Astrocyte (in vitro differentiated cells and primary cell): ENCODE results near the gene DAAM2. TPM values are rescaled to one million over a fixed set of nuclear protein-coding genes. Genes with fewer than 3 reads are reported as not detected.

Experiments
- DNase-seq: peaks from one replicate; pipeline ENCODE4 v3.0.0-alpha.2; 2010; ENCODE audit warnings: low read depth
- FAIRE-seq: peaks from 2 replicates; lab custom pipeline; 2011; peaks lifted over from hg19 to GRCh38; lab: Jason Lieb, UNC
- H2AFZ ChIP-seq: 2 replicates; pipeline ENCODE4 v1.6.0; 2012; ENCODE audit warnings: low read depth, low read length, inconsistent platforms
- H3K27ac ChIP-seq: 2 replicates; pipeline ENCODE4 v1.5.1; 2011; ENCODE audit warnings: low read depth, low read length, inconsistent platforms
- H3K27me3 ChIP-seq: 2 replicates; pipeline ENCODE4 v1.6.0; 2011; ENCODE audit warnings: low read length, inconsistent platforms; ENCODE audit not compliant: insufficient read depth
- H3K36me3 ChIP-seq: 2 replicates; pipeline ENCODE4 v1.5.1; 2011; ENCODE audit warnings: low read length, inconsistent platforms; ENCODE audit not compliant: insufficient read depth
- H3K4me1 ChIP-seq: 2 replicates; pipeline ENCODE4 v1.5.1; 2011; ENCODE audit warnings: low read length, inconsistent platforms; ENCODE audit not compliant: insufficient read depth
- H3K4me2 ChIP-seq: 2 replicates; pipeline ENCODE4 v1.6.0; 2012; ENCODE audit warnings: low read length, inconsistent platforms
- H3K4me3 ChIP-seq: 2 replicates; pipeline ENCODE4 v1.5.1; 2011; ENCODE audit warnings: low read depth, mild to moderate bottlenecking, low read length, inconsistent platforms; ENCODE audit not compliant: insufficient read depth
- H3K79me2 ChIP-seq: 2 replicates; pipeline ENCODE4 v1.6.0; 2012; ENCODE audit warnings: mild to moderate bottlenecking, low read length, inconsistent platforms; ENCODE audit not compliant: insufficient read depth
- H3K9ac ChIP-seq: 2 replicates; pipeline ENCODE4 v1.6.0; 2012; ENCODE audit warnings: mild to moderate bottlenecking, low read length, inconsistent platforms
- H3K9me3 ChIP-seq: 2 replicates; pipeline ENCODE4 v1.5.1; 2012; ENCODE audit warnings: low read depth, mild to moderate bottlenecking, low read length, inconsistent platforms; ENCODE audit not compliant: insufficient read depth
- H4K20me1 ChIP-seq: 2 replicates; pipeline ENCODE4 v1.6.0; 2012; ENCODE audit warnings: low read length, inconsistent platforms; ENCODE audit not compliant: insufficient read depth
- H3K27ac Mint-ChIP-seq: one replicate; pipeline ENCODE4 v1.8.0; 2021; ENCODE audit warnings: mild to moderate bottlenecking, mixed read lengths; ENCODE audit not compliant: unreplicated experiment
- H3K27me3 Mint-ChIP-seq: one replicate; pipeline ENCODE4 v1.8.0; 2021; ENCODE audit warnings: low read depth, mixed read lengths; ENCODE audit not compliant: unreplicated experiment
- H3K36me3 Mint-ChIP-seq: one replicate; pipeline ENCODE4 v1.8.0; 2021; ENCODE audit warnings: low read depth, mixed read lengths; ENCODE audit not compliant: unreplicated experiment
- H3K4me1 Mint-ChIP-seq: one replicate; pipeline ENCODE4 v1.8.0; 2021; ENCODE audit warnings: low read depth, mixed read lengths; ENCODE audit not compliant: unreplicated experiment
- H3K4me3 Mint-ChIP-seq: one replicate; pipeline ENCODE4 v1.8.0; 2021; ENCODE audit warnings: mild to moderate bottlenecking, moderate library complexity, mixed read lengths; ENCODE audit not compliant: unreplicated experiment
- H3K9me3 Mint-ChIP-seq: one replicate; pipeline ENCODE4 v1.8.0; 2021; ENCODE audit warnings: mild to moderate bottlenecking, mixed read lengths; ENCODE audit not compliant: unreplicated experiment
- CTCF ChIP-seq: IDR thresholded peaks from 2 replicates; pipeline ENCODE4 v1.5.1; 2011; ENCODE audit warnings: low read depth, mild to moderate bottlenecking, inconsistent platforms, low read length, moderate library complexity; ENCODE audit not compliant: insufficient read depth
- EZH2 ChIP-seq: IDR thresholded peaks from 2 replicates; pipeline ENCODE4 v1.6.1; 2012; ENCODE audit warnings: mild to moderate bottlenecking, low read length, inconsistent platforms; ENCODE audit not compliant: insufficient read depth
- total RNA-seq: library from RNA; stranded (reverse); gene quantifications from 2 replicates; pipeline ENCODE4 v1.2.1, GENCODE V29; 2021

Gene DAAM2
- total RNA-seq, 1 donor from 2014 or later = 38.4 TPM

GRCh38 chr6:39819228-39819627, 27.1 kb downstream of the DAAM2 start:
- no peaks in the 10 kb centered on the region for H3K36me3 ChIP-seq
- no peak overlapping the region for H2AFZ ChIP-seq
- H3K9me3 ChIP-seq = no peaks in the 10 kb centered on the region
- Mint-ChIP-seq H3K9me3 (no peaks in the 10 kb centered on the region), H3K36me3 (peaks cover 19% of the 10 kb centered on the region), H3K27ac (no peak overlapping the region), H3K4me3 (no peak overlapping the region), H3K4me1 (peaks cover 51% of the 10 kb centered on the region), H3K27me3 (no peaks in the 10 kb centered on the region)
- FAIRE-seq (no peak), DNase-seq (no peak)
- H3K27me3 ChIP-seq = no peaks in the 10 kb centered on the region
- peak overlapping the region; percentile 0 for H3K4me2 ChIP-seq
- H4K20me1 ChIP-seq = no peaks in the 10 kb centered on the region
- no peak for TF ChIP-seq CTCF
- no peak for TF ChIP-seq EZH2
- no peak overlapping the region for H3K4me3 ChIP-seq
- no peaks in the 10 kb centered on the region for H3K79me2 ChIP-seq
- H3K9ac ChIP-seq = no peak overlapping the region
- H3K27ac ChIP-seq = no peak overlapping the region
- peaks cover 6% of the 10 kb centered on the region for H3K4me1 ChIP-seq

- Histone ChIP-seq H3K79me2 (no peaks in the 10 kb centered on the region), H3K9ac (no peak overlapping the region)
Measured at GRCh38 chr6:39819676-39820075, 27.5 kb downstream of the DAAM2 start.

More at GRCh38 chr6:39819676-39820075, 27.5 kb downstream of the DAAM2 start:
- peaks cover 6% of the 10 kb centered on the region for H3K4me1 ChIP-seq
- H4K20me1 ChIP-seq = no peaks in the 10 kb centered on the region
- H3K36me3 ChIP-seq = no peaks in the 10 kb centered on the region
- Mint-ChIP-seq H3K36me3 (peaks cover 17% of the 10 kb centered on the region), H3K27me3 (no peaks in the 10 kb centered on the region), H3K4me1 (peaks cover 50% of the 10 kb centered on the region), H3K27ac (no peak overlapping the region), H3K4me3 (no peak overlapping the region), H3K9me3 (no peaks in the 10 kb centered on the region)
- H2AFZ ChIP-seq = no peak overlapping the region
- no peak overlapping the region for H3K4me3 ChIP-seq
- no peaks in the 10 kb centered on the region for H3K9me3 ChIP-seq
- TF ChIP-seq EZH2 (no peak), CTCF (no peak)
- no peaks in the 10 kb centered on the region for H3K27me3 ChIP-seq
- DNase-seq (no peak), FAIRE-seq (no peak)
- H3K27ac ChIP-seq = no peak overlapping the region
- peak overlapping the region; percentile 0 for H3K4me2 ChIP-seq
